Spinal cord (tissue), 10 donors: Measurements from ENCODE around the gene ATP9B. TPM values are rescaled to one million over a fixed set of nuclear protein-coding genes. Genes with fewer than 3 reads are reported as not detected.

Experiments
- DNase-seq, 6 donors: peaks; one replicate each; pipeline versions ENCODE4 v3.0.0 to v3.0.0-alpha.2; 2013 to 2015; ENCODE audit warnings: low spot score in 6 of 6, low read depth in 4 of 6
- H3K27ac ChIP-seq: one replicate; pipeline ENCODE4 v1.5.1; 2013; ENCODE audit warnings: low read depth, low read length, control low read depth
- H3K27me3 ChIP-seq: one replicate; pipeline ENCODE4 v1.6.1; 2013; ENCODE audit warnings: low read length; ENCODE audit not compliant: control insufficient read depth, insufficient read depth
- H3K36me3 ChIP-seq: one replicate; pipeline ENCODE4 v1.6.1; 2013; ENCODE audit warnings: low read length; ENCODE audit not compliant: control insufficient read depth, insufficient read depth
- H3K4me1 ChIP-seq: one replicate; pipeline ENCODE4 v1.6.1; 2013; ENCODE audit warnings: low read length; ENCODE audit not compliant: control insufficient read depth, insufficient read depth
- H3K4me3 ChIP-seq: one replicate; pipeline ENCODE4 v1.5.1; 2013; ENCODE audit warnings: low read depth, low read length, control low read depth
- H3K9me3 ChIP-seq: one replicate; pipeline ENCODE4 v1.6.1; 2013; ENCODE audit warnings: low read length; ENCODE audit not compliant: control insufficient read depth, insufficient read depth
- WGBS: methylation state at CpG from one replicate; pipeline ENCODE4 v1.1.5; 2013; ENCODE audit warnings: missing lambda C conversion rate; ENCODE audit not compliant: insufficient coverage; 5-methylcytosine and 5-hydroxymethylcytosine counted together
- polyA plus RNA-seq, 2 donors: library from polyadenylated mRNA; unstranded; fragments of 120-200 nt; gene quantifications; one replicate each; pipeline ENCODE4 v1.2.1, GENCODE V29; 2013; ENCODE audit not compliant: insufficient read length in 2 of 2
- total RNA-seq, 2 donors: library from RNA; depleted of rRNA in 1 of 2; stranded (reverse); fragments of 120-200 nt in 1 of 2; fragments of >200 nt in 1 of 2; gene quantifications; one replicate each; pipeline versions ENCODE4 v1.2.3 to v1.2.4, GENCODE V29; 2013 to 2014
- donor health status: healthy.

The ATP9B gene
- total and polyA plus RNA-seq, 4 donors = 19.5 to 72.7 (median 35.6) TPM

DNA sequence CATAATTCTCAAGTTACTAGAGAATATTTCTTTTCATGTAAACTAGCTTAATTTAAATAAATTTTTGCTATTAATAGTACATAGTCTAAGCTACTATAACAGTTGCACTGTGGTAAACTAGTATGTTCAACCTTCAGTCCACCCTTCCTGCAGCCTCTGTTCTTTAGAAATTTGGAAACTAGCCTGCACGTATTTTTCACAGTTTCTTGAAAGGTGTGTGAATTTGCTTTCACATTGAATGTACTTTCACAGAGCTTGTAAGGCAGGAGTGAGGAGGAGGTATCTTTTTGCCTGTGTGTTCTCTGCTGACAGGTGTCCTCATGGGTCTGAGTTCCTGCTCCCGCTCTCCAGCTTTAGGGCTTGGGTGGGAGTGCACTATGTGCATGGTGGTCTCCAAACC is 117.5 kb downstream of the ATP9B start:
- WGBS = 100% methylated on average over 2 of the region's 2 CpGs
- no peak for DNase-seq
- H3K27me3 ChIP-seq = no peaks in the 10 kb centered on the region
- peaks cover 3% of the 10 kb centered on the region for H3K36me3 ChIP-seq
- H3K27ac ChIP-seq = no peak overlapping the region
- H3K4me3 ChIP-seq = no peak overlapping the region
- H3K9me3 ChIP-seq = no peaks in the 10 kb centered on the region
- no peaks in the 10 kb centered on the region for H3K4me1 ChIP-seq

DNA sequence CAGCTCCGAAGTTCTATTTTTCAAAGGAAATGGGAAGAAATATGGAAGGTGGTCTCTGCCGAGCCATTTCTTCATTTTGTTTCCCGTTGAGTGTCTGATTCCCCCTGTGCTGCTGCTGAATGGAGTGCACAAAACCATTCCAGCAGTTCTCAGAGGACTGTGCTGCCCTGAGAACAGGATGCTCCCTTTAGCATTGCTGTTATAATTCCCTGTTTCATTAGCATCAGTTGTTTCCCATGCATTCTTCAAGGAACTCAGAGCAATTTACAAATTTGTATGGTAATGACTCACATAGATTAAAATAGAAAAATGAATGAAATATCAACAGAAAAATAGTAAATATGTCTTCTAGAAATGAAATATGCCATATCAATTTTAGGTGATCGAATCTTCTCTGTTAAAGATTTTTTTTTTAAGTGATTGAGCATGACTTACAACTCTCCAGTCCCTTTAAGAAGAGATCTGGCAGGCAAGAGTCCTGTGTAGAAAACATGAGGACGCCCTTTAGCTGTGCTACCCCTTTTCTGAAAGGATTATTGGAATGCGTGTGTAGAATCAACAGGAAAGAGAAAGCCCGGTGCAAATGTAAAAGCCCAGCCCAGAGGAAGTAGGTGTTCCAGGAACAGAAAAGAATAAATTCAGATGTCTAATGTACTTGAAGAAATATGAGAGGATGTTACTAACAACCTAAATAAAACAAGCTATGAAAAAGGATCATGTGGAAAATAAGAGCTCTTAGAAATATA is 118.5 kb downstream of the ATP9B start:
- no peak overlapping the region for H3K27ac ChIP-seq
- no peaks in the 10 kb centered on the region for H3K27me3 ChIP-seq
- no peak for DNase-seq
- no peaks in the 10 kb centered on the region for H3K4me1 ChIP-seq
- no peak overlapping the region for H3K4me3 ChIP-seq
- peaks cover 3% of the 10 kb centered on the region for H3K36me3 ChIP-seq
- WGBS = 53% methylated on average over 3 of the region's 7 CpGs
- H3K9me3 ChIP-seq = no peaks in the 10 kb centered on the region

DNA sequence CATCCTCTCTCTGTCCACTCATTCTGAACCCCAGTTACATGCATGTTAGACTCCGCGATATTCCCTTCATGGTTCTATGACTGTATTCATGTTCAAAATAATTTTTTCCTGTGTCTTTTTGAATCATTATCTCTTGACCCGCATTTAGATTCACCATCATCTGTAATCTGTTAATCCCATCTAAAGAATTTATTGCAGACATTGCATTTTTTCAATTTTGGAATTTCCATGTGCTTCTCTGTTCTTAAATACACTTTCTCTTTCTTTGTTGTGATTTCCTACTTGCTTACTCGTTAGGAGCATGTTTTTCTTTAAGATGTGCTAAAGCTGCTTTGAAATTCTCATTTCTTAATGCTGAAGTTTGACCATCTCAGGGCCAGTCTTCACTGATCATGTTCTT is 122.2 kb downstream of the ATP9B start:
- Histone ChIP-seq H3K27me3 (no peaks in the 10 kb centered on the region), H3K27ac (no peak overlapping the region), H3K9me3 (no peaks in the 10 kb centered on the region), H3K4me1 (no peaks in the 10 kb centered on the region), H3K4me3 (no peak overlapping the region), H3K36me3 (peaks cover 3% of the 10 kb centered on the region)
- no peak for DNase-seq
- WGBS = no CpG with 5 or more reads among the region's 4 CpGs

DNA sequence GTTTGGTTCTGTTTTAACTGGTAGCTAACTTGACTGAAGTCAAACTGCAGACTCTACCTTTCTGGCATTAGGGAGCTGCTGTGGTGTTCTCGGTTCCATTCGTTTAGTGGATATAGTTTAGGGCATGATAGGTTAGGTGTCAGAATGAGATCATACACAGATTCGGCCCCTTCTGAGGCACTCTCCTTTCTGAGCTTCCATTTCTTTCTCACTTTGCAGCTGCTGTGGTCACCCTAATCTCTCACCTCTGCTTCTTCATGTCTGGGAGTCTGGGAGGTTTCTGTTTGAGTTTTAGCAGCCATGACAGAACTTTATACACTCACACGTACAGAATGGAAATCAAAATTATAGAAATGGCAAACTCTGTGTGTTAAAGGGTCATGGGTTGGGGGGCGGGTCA is 122.8 kb downstream of the ATP9B start:
- 96% methylated on average over 3 of the region's 5 CpGs for WGBS
- H3K4me1 ChIP-seq = no peaks in the 10 kb centered on the region

DNA sequence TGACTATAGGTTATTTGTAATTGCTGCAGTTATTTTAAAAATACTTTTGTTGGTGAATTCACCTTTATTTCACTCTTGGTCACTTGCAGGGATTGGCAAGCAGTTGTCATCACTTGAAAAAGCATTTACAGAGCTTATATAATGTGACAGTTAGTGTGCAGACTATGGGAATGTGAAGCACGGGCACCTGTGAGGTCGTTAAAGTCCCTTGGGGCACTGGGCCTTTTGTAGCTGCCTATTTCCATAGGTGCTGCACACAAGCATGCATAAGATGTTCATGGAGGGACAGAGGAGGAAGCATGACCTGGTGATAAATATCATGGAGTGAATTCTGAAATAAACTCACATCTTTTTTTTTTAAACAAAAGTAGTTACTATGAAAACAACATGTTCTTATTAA is 124.6 kb downstream of the ATP9B start:
- no peaks in the 10 kb centered on the region for H3K9me3 ChIP-seq
- peaks cover 3% of the 10 kb centered on the region for H3K36me3 ChIP-seq
- H3K27me3 ChIP-seq = no peaks in the 10 kb centered on the region
- no peak overlapping the region for H3K4me3 ChIP-seq
- no peaks in the 10 kb centered on the region for H3K4me1 ChIP-seq
- DNase-seq = no peak
- 90% methylated on average over 2 of the region's 2 CpGs for WGBS
- no peak overlapping the region for H3K27ac ChIP-seq

More for the DNA sequence above, 122.8 kb downstream of the ATP9B start:
- Histone ChIP-seq H3K36me3 (peaks cover 3% of the 10 kb centered on the region), H3K27me3 (no peaks in the 10 kb centered on the region), H3K9me3 (no peaks in the 10 kb centered on the region), H3K4me3 (no peak overlapping the region), H3K27ac (no peak overlapping the region)
- DNase-seq = no peak

DNA sequence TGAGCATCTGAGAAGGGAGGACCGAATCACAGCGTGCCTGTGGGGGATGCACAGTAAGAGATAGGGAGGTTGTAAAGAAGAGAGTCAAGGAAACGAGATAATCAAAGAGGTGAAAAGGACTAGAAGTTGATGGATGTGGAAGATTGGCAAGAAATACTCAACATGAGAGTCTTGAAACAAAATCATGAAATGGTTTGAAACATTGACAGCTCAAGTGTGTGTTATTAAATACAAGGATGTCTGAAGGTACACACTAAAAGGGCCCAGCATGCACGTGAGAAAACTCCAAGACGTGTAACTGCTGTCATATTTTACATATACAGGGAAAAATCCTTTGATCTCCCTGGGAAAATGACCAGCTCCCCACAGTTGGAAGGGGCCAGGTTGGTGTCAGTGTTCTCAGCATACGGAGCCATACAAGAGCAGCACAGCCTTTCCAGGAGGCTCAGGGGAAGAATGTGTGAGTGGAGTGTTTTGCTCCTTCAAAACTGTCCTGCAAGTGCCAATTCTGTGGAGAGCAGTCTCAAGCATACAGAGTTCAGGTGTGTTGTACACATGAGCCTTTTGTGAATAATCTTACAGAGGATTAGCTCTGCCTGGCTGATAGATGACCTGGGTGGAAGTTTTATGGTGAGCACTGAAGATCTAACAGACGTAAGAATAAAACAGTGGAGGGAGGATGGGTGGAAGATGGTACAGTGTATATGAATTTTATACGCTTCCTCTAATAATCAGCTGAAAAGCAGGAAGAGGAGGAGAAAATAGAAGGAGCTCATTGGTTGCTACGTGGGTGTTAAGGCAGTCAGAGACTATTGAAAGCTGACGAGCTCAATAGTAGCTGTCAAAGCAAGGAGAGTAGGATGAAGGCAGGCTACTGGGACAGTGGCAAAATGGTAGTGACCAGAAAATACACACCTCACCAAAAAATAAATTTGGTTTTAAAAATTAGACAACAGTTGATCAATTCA is 126.8 kb downstream of the ATP9B start:
- Histone ChIP-seq H3K27ac (no peak overlapping the region), H3K27me3 (no peaks in the 10 kb centered on the region), H3K36me3 (no peaks in the 10 kb centered on the region), H3K4me1 (no peaks in the 10 kb centered on the region), H3K9me3 (no peaks in the 10 kb centered on the region), H3K4me3 (no peak overlapping the region)
- 76% methylated on average over 5 of the region's 10 CpGs for WGBS
- no peak for DNase-seq

DNA sequence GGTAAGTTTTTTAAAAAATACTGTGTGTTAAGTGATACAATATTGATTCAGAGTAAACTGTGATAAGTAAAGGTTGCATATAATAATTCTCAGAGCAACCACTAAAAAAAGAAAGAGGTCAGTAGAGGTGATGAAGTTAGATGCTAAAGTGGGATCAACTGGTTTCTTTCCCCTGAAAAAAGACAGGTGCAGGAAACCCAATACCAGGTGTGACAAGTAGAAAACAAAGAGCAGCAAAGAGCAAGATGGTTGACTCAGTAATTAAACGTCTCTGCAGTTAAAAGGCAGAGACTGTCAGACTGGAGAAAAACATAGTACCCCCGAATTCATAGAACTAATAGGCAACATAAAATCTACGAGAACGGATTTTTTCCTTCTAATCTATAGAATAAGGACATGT is 128.3 kb downstream of the ATP9B start:
- H3K4me1 ChIP-seq = no peaks in the 10 kb centered on the region
- H3K36me3 ChIP-seq = no peaks in the 10 kb centered on the region
- WGBS = no CpG with 5 or more reads among the region's 4 CpGs
- no peak overlapping the region for H3K4me3 ChIP-seq
- no peaks in the 10 kb centered on the region for H3K9me3 ChIP-seq
- no peak overlapping the region for H3K27ac ChIP-seq
- no peaks in the 10 kb centered on the region for H3K27me3 ChIP-seq
- DNase-seq = no peak

DNA sequence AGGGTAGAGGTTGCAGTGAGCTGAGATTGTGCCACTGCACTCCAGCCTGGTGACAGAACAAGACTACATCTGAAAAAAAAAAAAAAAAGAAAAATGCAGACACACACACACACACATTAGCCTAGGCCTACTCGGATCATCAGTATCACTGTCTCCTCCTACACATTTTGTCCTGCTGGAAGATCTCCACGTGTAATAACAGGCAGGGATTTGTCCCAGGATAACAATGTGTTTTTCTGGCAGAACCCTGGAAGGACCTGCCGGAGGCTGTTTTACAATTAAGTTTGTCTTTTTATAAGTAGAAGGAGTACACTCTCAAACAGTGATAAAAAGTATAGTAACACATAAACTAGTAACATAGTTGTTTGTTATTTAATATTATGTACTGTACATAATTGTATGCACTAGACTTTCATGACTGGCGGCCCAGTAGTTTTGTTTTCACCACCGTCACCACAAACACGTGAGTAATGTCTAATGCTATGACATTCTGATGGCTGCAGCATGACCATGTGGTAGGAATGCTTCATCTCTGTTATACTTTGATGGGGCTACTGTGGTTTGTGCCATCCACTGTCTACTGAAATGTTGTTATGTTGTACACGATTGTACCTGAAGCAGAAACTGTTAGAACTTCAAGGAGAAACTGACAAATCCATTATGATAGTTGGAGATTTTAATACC is 130.6 kb downstream of the ATP9B start:
- WGBS = 86% methylated on average over 5 of the region's 7 CpGs
- Histone ChIP-seq H3K27ac (no peak overlapping the region), H3K36me3 (no peaks in the 10 kb centered on the region), H3K4me3 (no peak overlapping the region), H3K27me3 (no peaks in the 10 kb centered on the region), H3K9me3 (no peaks in the 10 kb centered on the region), H3K4me1 (no peaks in the 10 kb centered on the region)
- no peak for DNase-seq

DNA sequence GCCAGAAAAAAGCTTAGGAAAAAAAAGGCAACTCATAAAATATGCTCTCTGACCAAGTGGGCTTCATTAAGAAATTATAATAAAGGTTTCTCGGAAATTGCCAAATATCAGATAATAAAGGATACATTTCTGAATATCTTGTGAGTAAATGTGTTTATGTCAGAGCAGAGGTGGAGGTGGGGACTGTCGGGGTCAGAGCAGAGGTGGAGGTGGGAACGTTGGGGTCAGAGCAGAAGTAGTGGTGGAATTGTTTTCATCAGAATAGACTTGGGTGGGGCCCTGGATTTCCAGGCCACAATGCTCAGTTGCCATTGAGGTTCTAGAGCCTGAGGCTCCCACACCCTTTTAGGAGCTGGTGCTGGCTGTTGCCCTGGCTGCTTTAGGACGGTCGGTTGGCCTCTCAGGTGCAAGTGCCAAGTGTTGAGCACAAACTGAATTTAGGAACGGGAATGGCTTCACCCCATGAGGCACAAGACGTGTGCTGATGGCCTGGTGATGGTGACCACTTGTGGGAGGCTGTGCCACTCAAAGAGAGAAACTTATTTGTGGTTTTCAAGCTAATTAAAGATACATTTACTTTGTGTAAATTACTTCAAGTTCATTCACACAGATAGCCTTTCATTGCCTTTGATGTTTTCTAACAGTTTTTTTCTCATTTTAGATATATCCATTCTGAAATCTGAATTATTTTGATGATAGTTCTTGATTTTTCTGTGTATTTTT is 131.5 kb downstream of the ATP9B start:
- Histone ChIP-seq H3K27me3 (no peaks in the 10 kb centered on the region), H3K4me1 (no peaks in the 10 kb centered on the region), H3K27ac (no peak overlapping the region), H3K9me3 (no peaks in the 10 kb centered on the region), H3K4me3 (no peak overlapping the region), H3K36me3 (no peaks in the 10 kb centered on the region)
- WGBS = 84% methylated on average over 4 of the region's 7 CpGs
- DNase-seq = peak in 4 of 6 donors; percentile 26 to 91 (median 46)
